PC-3 (cell line): ENCODE data around the gene CTPS1. TPM values are rescaled to one million over a fixed set of nuclear protein-coding genes. Genes with fewer than 3 reads are reported as not detected.

ENCODE experiments used
- ATAC-seq: fragments of 200-7000 bp; cut with Tn5 transposase; 2 replicates; pipeline ENCODE4 v1.9.1; 2020; ENCODE audit warnings: mild to moderate bottlenecking, moderate library complexity
- BruUV-seq: library from RNA; stranded (reverse); fragments of 400-500 nt; replicated peaks from 2 replicates; lab custom pipeline; 2021; lab: Mats Ljungman, UMichigan
- CTCF ChIA-PET: fragments of 300-600 bp; sonication (Branson Sonifier 250); formaldehyde crosslinking; loops from one replicate; lab custom pipeline; 2022; ENCODE audit warnings: antibody characterized with exemption; lab: Charles Lee
- POLR2A ChIA-PET: fragments of 300-600 bp; sonication (Branson Sonifier 250); formaldehyde crosslinking; loops from one replicate; lab custom pipeline; 2022; ENCODE audit warnings: antibody characterized with exemption; ENCODE audit not compliant: unreplicated experiment; lab: Charles Lee
- DNase-seq: peaks from one replicate; pipeline ENCODE4 v3.0.0-alpha.2; 2015
- H2AFZ ChIP-seq: fragments of 300-600 bp; sonication (generic); 2 replicates; pipeline ENCODE4 v1.6.0; 2016; ENCODE audit warnings: antibody characterized with exemption, low read length
- H3F3A ChIP-seq: fragments of 300-600 bp; sonication (generic); one replicate; pipeline ENCODE4 v1.6.0; 2017; ENCODE audit warnings: antibody characterized with exemption, low read length, control low read depth, mild to moderate bottlenecking; ENCODE audit not compliant: unreplicated experiment
- H3K27ac ChIP-seq: fragments of 300-600 bp; sonication (generic); 2 replicates; pipeline ENCODE4 v1.5.1; 2016; ENCODE audit warnings: mild to moderate bottlenecking, low read length
- H3K27me3 ChIP-seq: fragments of 300-600 bp; sonication (generic); 2 replicates; pipeline ENCODE4 v1.6.1; 2016; ENCODE audit warnings: low read length, mixed read lengths
- H3K36me3 ChIP-seq: fragments of 300-600 bp; sonication (generic); 2 replicates; pipeline ENCODE4 v1.6.1; 2016; ENCODE audit warnings: low read depth, mixed run types, low read length, mixed read lengths
- H3K4me1 ChIP-seq: fragments of 300-600 bp; sonication (generic); 2 replicates; pipeline ENCODE4 v1.5.1; 2016; ENCODE audit warnings: low read length; ENCODE audit not compliant: insufficient read depth
- H3K4me2 ChIP-seq: fragments of 300-600 bp; sonication (generic); 2 replicates; pipeline ENCODE4 v1.6.0; 2016; ENCODE audit warnings: low read length
- H3K4me3 ChIP-seq: fragments of 300-600 bp; sonication (generic); 2 replicates; pipeline ENCODE4 v1.5.1; 2016; ENCODE audit warnings: mild to moderate bottlenecking, low read length, mixed read lengths
- H3K79me2 ChIP-seq: fragments of 300-600 bp; sonication (generic); 2 replicates; pipeline ENCODE4 v1.6.1; 2017; ENCODE audit warnings: low read length, mixed read lengths
- H3K9ac ChIP-seq: fragments of 300-600 bp; sonication (generic); 2 replicates; pipeline ENCODE4 v1.6.0; 2016; ENCODE audit warnings: mild to moderate bottlenecking, low read length
- H3K9me2 ChIP-seq: fragments of 300-600 bp; sonication (generic); replicated peaks from 2 replicates; pipeline ENCODE4 v1.6.1; 2016; ENCODE audit warnings: mixed run types, low read length, mixed read lengths
- H3K9me3 ChIP-seq: fragments of 300-600 bp; sonication (generic); 2 replicates; pipeline ENCODE4 v1.6.1; 2016; ENCODE audit warnings: low read length, mixed read lengths
- H4K20me1 ChIP-seq: fragments of 300-600 bp; sonication (generic); 2 replicates; pipeline ENCODE4 v1.6.1; 2016; ENCODE audit warnings: low read length, mixed read lengths
- EZH2 ChIP-seq: fragments of 300-600 bp; sonication (generic); IDR thresholded peaks from one replicate; pipeline ENCODE4 v1.6.1; 2017; ENCODE audit warnings: antibody characterized with exemption, mild to moderate bottlenecking, low read length; ENCODE audit not compliant: unreplicated experiment
- EZH2phosphoT487 ChIP-seq: fragments of 300-600 bp; sonication (generic); IDR thresholded peaks from 2 replicates; pipeline ENCODE4 v1.6.1; 2018; ENCODE audit warnings: mild to moderate bottlenecking, antibody characterized with exemption, low read length, borderline replicate concordance
- intact Hi-C: fragments of 100-400 bp; cut with micrococcal nuclease; formaldehyde crosslinking; loops from 2 replicates; pipeline ENCODE4 v1.9.0; 2023
- total RNA-seq: library from RNA; depleted of rRNA; stranded (reverse); fragments of >200 nt; gene quantifications from 2 replicates; pipeline ENCODE4 v1.2.3, GENCODE V29; 2014
- TF ChIP-seq, protein P1 (sequence below): fragments of 300-600 bp; sonication (generic); conservative IDR thresholded peaks from 2 replicates; pipeline ENCODE4 v1.5.1; 2017; ENCODE audit warnings: antibody characterized with exemption, low read depth, mild to moderate bottlenecking, low read length

CTPS1 gene
- total RNA-seq, 1 experiment from 2014 or later: 63.4 TPM

DNA sequence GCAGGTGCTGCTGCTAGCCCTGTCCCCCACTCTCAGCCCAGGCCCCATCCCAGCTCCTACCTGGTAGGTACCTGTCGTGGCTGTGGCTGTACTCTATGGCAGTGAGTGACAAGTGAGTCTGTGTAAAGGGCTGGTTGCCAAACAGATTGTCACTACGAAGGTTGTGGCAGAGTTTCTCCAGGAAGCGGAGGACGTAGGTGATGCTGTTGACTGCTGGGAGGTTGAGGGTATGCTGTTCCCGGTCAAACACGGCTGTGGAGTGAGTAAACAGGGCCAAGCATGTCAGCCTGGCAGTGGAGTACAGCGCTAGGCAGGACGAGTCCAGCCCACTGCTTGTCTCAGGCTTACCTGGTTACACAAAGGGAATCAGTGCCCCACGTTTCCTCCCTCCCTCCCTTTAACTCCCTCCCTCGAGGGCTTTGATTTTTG is 66.9 kb downstream of the CTPS1 start:
- intact Hi-C loops: no loop called here
- Histone ChIP-seq H3K9ac (no peak overlapping the region), H3K9me2 (no peaks in the 10 kb centered on the region), H3K79me2 (no peaks in the 10 kb centered on the region), H3K4me3 (no peak overlapping the region), H3K4me1 (no peaks in the 10 kb centered on the region), H3K9me3 (no peaks in the 10 kb centered on the region), H3K27ac (no peak overlapping the region), H3K4me2 (no peak overlapping the region), H2AFZ (no peak overlapping the region), H4K20me1 (no peaks in the 10 kb centered on the region), H3K36me3 (peaks cover 16% of the 10 kb centered on the region; the same call in 1 of the 2 replicates), H3K27me3 (no peaks in the 10 kb centered on the region), H3F3A (no peaks in the 10 kb centered on the region)
- BruUV-seq: no TSS peak
- DNase-seq (no peak), ATAC-seq (no peak)
- CTCF ChIA-PET: no interaction called here
- POLR2A ChIA-PET: no interaction called here
- no peak for TF ChIP-seq EZH2phosphoT487
- no peak for TF ChIP-seq EZH2
- TF ChIP-seq, protein P1, sequence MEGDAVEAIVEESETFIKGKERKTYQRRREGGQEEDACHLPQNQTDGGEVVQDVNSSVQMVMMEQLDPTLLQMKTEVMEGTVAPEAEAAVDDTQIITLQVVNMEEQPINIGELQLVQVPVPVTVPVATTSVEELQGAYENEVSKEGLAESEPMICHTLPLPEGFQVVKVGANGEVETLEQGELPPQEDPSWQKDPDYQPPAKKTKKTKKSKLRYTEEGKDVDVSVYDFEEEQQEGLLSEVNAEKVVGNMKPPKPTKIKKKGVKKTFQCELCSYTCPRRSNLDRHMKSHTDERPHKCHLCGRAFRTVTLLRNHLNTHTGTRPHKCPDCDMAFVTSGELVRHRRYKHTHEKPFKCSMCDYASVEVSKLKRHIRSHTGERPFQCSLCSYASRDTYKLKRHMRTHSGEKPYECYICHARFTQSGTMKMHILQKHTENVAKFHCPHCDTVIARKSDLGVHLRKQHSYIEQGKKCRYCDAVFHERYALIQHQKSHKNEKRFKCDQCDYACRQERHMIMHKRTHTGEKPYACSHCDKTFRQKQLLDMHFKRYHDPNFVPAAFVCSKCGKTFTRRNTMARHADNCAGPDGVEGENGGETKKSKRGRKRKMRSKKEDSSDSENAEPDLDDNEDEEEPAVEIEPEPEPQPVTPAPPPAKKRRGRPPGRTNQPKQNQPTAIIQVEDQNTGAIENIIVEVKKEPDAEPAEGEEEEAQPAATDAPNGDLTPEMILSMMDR: no peak

DNA sequence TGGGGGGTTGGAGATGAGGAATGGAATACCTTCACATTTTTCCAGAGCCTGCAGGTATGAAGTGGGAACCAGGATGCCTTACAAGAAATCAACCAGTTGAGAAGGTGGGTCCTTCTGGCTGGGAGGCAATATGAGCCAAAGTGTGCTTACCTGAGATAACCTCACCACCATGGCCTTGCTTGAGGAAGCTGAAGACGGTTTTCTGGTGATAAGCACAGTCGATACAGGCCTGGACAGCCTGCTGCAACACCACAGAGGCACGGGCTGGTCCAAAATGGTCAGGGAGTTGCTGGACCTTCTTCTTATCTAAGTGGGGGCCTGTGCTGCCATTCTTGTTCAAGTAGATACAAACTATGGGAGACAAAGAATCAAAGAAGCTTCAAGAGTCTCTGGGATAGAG is 69.0 kb downstream of the CTPS1 start:
- Histone ChIP-seq H2AFZ (no peak overlapping the region), H3F3A (no peaks in the 10 kb centered on the region), H3K4me1 (no peaks in the 10 kb centered on the region), H3K36me3 (peaks cover 15% of the 10 kb centered on the region; the same call in 1 of the 2 replicates), H3K4me3 (no peak overlapping the region), H3K4me2 (no peak overlapping the region), H3K27ac (no peak overlapping the region), H3K27me3 (no peaks in the 10 kb centered on the region), H3K79me2 (no peaks in the 10 kb centered on the region), H3K9me2 (no peaks in the 10 kb centered on the region), H3K9ac (no peak overlapping the region), H3K9me3 (no peaks in the 10 kb centered on the region), H4K20me1 (no peaks in the 10 kb centered on the region)
- CTCF ChIA-PET: no interaction called here
- ATAC-seq (no peak), DNase-seq (no peak)
- POLR2A ChIA-PET: no interaction called here
- TF ChIP-seq EZH2phosphoT487 (no peak), EZH2 (no peak)
- TF ChIP-seq, protein P1: no peak
- intact Hi-C loops: no loop called here
- no TSS peak for BruUV-seq

DNA sequence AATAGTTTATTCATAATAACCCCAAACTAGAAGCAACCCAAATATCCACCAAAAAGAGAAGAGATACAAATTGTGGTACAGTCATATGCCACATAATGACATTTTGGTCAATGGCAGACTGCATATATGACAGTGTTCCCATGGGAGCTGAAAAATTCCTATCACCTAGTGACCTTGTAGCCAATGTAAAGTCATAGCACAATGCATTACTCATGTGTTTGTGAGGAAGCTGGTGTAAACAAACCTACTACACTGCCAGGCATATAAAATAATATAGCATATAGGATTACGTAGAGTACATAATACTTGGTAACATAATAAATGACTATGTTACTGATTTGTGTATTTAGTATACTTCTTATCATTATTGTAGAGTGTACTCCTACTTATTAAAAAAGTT is 71.5 kb downstream of the CTPS1 start:
- Histone ChIP-seq H3K27me3 (no peaks in the 10 kb centered on the region), H3K4me3 (no peak overlapping the region), H2AFZ (no peak overlapping the region), H3F3A (no peaks in the 10 kb centered on the region), H3K4me1 (no peaks in the 10 kb centered on the region), H3K9me3 (no peaks in the 10 kb centered on the region), H3K9ac (no peak overlapping the region), H3K4me2 (no peak overlapping the region), H3K36me3 (peaks cover 8% of the 10 kb centered on the region; the same call in 1 of the 2 replicates), H3K79me2 (no peaks in the 10 kb centered on the region), H4K20me1 (no peaks in the 10 kb centered on the region), H3K9me2 (no peaks in the 10 kb centered on the region), H3K27ac (no peak overlapping the region)
- BruUV-seq: no TSS peak
- TF ChIP-seq, protein P1: no peak
- no peak for TF ChIP-seq EZH2
- no peak for TF ChIP-seq EZH2phosphoT487
- CTCF ChIA-PET: no interaction called here
- DNase-seq: peak; percentile 30
- peak; percentile 73 for ATAC-seq
- intact Hi-C loops: loop anchor here (5.0 kb wide), 1 partner anchor 191 kb away; the partner anchor contains the start of gene SCMH1
- POLR2A ChIA-PET: no interaction called here
